Hepatocyte (in vitro differentiated cells): Measurements from ENCODE around the gene TANGO6.

Experiments used
- CTCF ChIP-seq: fragments of 200-600 bp; sonication (generic); IDR thresholded peaks from 2 replicates; pipeline ENCODE4 v1.5.1; 2016; ENCODE audit warnings: antibody characterized with exemption, mild to moderate bottlenecking; ENCODE audit not compliant: poor library complexity
- EZH2 ChIP-seq: fragments of 200-600 bp; sonication (generic); IDR thresholded peaks from 2 replicates; pipeline ENCODE4 v1.6.1; 2016; ENCODE audit warnings: antibody characterized with exemption, mild to moderate bottlenecking, borderline replicate concordance
- EZH2phosphoT487 ChIP-seq: fragments of 200-600 bp; sonication (generic); IDR thresholded peaks from one replicate; pipeline ENCODE4 v1.6.1; 2018; ENCODE audit warnings: antibody characterized with exemption, mild to moderate bottlenecking, low read depth, moderate library complexity; ENCODE audit not compliant: unreplicated experiment, severe bottlenecking

- TF ChIP-seq EZH2 (no peak), CTCF (no peak), EZH2phosphoT487 (no peak)
These were observed 271.1 kb downstream of the TANGO6 start for GRCh38 chr16:69114346-69114975.
